GM12891 (cell line): ENCODE data around the gene CDKN1C.
"Not testable (repeated sequence)": the region's sequence is repeated elsewhere in the genome, so short reads cannot be mapped to it uniquely, and the experiment has no call there.

Source experiments
- DNase-seq: peaks from one replicate; pipeline ENCODE4 v3.0.0; 2011; ENCODE audit warnings: low spot score; ENCODE audit not compliant: insufficient read length
- FAIRE-seq: peaks from 2 replicates; lab custom pipeline; 2011; peaks lifted over from hg19 to GRCh38; lab: Jason Lieb, UNC
- PAX5 ChIP-seq: IDR thresholded peaks from 2 replicates; pipeline ENCODE4 v1.6.1; 2011; ENCODE audit warnings: low read length, moderate library complexity, mild to moderate bottlenecking; ENCODE audit not compliant: insufficient read depth, severe bottlenecking
- POLR2A ChIP-seq: IDR thresholded peaks from 2 replicates; pipeline ENCODE4 v1.6.1; 2011; ENCODE audit warnings: low read depth, low read length, control low read depth
- POLR2AphosphoS5 ChIP-seq: IDR thresholded peaks from 2 replicates; pipeline ENCODE4 v1.6.1; 2011; ENCODE audit warnings: low read depth, low read length, control low read depth
- POU2F2 ChIP-seq: IDR thresholded peaks from 2 replicates; pipeline ENCODE4 v1.6.1; 2011; ENCODE audit warnings: low read depth, mild to moderate bottlenecking, control low read depth, low read length, moderate library complexity
- SPI1 ChIP-seq: IDR thresholded peaks from 2 replicates; pipeline ENCODE4 v1.6.1; 2011; ENCODE audit warnings: low read depth, low read length, control low read depth
- TAF1 ChIP-seq: IDR thresholded peaks from 2 replicates; pipeline ENCODE4 v1.6.1; 2011; ENCODE audit warnings: low read depth, low read length, control low read depth

The CDKN1C gene

DNA sequence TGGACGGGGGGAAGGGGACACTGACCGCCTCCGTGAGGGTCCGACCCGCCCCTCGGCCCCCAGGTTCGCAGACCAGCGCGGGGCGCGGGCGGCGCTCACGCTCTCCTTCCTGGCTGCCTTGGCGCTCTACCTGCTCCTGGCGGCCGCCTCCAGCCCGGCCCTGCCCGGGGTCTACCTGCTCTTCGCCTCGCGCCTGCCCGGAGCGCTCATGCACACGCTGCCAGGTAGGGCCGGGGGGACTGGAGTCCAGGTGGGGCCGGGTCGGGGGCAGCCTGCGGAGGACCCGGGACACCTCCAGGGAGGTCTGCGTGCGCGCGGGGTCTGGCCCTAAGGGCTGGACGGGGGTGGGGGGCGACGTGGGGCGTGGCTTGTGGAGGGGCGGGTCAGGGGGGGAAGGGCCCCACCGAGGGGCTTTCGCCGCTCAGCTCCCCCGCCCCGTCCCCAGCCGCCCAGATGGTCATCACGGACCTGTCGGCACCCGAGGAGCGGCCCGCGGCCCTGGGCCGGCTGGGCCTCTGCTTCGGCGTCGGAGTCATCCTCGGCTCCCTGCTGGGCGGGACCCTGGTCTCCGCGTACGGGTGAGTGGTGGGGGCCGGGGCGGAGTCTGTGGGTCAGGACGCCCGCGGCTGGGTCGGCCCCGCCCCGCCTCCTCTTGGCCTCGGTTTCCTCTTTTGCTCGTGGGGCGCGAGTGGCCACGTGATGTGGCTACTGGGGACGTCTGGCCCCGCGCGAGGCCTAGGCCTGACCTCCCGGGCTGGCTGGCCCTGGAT lies 23.7 kb upstream of the CDKN1C start:
- FAIRE-seq (no peak), DNase-seq (no peak)
- TF ChIP-seq TAF1 (no peak), POU2F2 (no peak), POLR2AphosphoS5 (no peak), POLR2A (no peak), PAX5 (no peak), SPI1 (no peak)

DNA sequence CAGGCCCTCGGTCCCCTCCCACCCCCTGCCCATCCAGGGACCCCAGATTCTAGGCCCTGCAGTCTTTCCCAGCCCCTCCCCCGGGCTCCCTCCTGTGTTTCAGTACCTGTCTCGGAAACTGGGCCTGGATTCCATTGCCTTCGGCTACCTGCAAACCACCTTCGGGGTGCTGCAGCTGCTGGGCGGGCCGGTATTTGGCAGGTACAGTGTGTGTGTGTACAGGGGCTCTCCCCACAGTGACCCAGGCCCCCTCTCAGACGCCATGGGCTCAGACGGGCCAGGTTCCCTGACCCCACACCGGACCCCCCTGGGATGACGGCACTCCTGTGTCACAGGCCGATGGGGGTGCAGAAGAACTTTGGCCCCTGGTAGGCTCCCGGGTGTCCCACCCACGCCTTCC lies 22.6 kb upstream of the CDKN1C start:
- no peak for FAIRE-seq
- TF ChIP-seq POLR2AphosphoS5 (no peak), PAX5 (no peak), TAF1 (no peak), POU2F2 (no peak), POLR2A (no peak), SPI1 (no peak)
- no peak for DNase-seq

DNA sequence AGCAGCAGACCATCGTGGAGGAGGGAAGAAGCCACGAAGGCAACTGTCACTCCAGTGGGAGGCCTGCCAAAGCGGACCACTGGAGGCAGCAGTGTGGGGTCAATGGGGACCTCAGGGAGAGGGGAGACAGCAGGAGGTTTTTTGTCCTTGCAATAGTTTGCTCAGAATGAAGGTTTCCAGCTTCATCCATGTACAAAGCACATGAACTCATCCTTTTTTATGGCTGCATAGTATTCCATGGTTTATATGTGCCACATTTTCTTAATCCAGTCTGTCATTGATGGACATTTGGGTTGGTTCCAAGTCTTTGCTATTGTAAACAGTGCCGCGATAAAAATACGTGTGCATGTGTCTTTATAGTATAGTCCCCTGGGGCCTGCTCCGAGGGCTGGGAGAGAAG lies 19.7 kb upstream of the CDKN1C start:
- not testable (repeated sequence) for FAIRE-seq, DNase-seq

DNA sequence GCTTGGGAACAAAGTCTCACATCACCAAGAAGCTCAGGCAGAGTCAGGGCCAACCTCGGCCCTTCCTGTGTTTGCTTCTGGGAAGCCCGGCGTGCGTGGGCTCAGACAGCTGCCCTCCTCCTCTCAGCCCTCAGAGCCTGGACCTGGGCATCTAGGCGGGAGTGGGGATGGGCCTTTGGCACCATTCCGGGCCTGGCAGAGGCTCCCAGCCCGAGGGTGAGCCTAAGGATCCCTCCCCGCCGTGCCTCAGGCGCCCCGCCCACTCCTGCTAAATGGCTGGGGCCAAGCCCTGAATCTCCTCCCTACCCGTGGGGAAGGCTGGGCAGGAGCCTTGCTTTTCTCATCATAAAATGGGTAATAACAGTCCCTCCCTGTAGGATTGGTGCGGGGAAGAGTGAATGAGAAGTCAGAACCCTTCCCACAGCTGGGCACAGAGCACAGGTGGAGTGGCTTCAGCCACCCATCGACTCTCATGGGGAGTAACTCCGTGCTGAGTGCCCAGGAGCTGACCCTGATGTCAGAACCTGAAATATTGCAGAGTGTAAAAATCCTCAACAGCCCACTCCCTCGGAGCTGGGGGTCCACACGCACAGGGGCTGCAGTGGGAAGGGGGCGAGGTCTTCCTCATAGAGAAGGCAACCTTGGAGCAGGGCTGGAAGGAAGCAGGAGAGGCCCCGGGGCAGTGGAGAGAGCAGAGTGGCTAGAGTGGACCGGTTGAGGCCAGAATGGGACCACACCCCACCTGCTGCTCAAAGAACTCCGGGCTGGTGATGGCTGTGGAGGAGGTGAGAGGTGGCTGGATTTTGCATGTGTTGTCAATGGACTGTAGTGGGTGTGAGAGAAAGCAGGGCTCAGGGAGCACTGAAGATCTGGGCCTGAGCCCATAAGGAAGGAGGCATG lies 18.8 kb upstream of the CDKN1C start:
- DNase-seq: no peak
- no peak for FAIRE-seq
- TF ChIP-seq POLR2AphosphoS5 (no peak), POLR2A (no peak), SPI1 (no peak), TAF1 (no peak), POU2F2 (no peak), PAX5 (no peak)

DNA sequence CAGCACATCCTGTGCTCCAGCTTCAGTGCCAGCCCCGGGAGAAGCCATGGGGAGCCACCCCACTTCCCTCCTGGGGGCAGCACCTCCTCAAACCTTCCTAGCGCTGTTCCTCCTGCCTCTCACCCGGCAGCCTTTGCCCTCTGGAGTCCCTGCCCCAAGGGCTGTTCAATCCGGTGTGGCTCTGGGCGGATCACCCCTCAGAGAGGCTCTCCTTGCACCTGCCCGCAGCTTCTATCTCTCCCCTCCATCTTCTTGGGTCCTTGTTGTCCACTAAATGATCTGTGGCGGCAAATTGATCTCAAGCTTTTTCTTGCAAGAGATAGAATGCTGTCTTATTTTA lies 18.1 kb upstream of the CDKN1C start:
- DNase-seq: no peak
- FAIRE-seq: no peak
- TF ChIP-seq TAF1: no peak

DNA sequence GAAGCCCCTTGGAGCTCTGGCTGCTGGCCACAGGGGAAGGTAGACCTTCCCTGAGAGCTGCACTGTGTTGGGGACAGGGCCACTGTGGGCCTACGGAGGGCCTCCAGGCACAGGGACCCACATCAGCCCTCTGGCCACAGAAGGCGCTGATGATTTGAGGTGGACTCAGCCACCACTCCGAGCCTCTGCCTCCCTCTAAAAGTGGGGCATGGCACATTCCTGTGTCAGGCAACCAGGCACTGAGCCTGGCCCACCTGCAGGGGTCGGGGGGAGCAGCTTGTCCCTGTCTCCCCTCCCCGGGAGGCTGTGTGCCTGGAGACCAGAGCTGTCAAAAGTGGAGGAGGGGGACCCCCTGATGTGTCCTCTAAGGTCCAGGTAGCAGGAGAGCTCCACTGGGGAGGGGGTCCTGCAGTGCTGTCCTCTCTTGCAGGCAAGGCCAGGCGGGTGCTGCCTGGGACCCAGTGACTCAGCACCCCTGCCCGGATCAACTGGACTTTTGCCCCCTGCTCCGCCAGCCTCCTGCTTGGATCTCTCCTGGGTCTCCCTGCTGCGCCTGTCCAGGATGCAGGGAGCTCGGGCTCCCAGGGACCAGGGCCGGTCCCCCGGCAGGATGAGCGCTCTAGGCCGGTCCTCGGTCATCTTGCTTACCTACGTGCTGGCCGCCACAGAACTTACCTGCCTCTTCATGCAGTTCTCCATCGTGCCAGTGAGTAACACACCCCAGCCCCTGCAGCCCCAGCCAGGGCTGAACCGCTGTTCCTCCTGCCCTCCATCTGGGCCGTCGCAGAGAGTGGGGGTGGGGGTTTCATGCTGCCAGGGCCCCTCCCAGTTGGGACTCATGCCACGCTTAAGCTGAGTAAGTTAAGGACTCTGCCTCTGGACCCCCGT lies 17.5 kb upstream of the CDKN1C start:
- no peak for TF ChIP-seq PAX5
- no peak for TF ChIP-seq POLR2AphosphoS5
- FAIRE-seq: no peak

DNA sequence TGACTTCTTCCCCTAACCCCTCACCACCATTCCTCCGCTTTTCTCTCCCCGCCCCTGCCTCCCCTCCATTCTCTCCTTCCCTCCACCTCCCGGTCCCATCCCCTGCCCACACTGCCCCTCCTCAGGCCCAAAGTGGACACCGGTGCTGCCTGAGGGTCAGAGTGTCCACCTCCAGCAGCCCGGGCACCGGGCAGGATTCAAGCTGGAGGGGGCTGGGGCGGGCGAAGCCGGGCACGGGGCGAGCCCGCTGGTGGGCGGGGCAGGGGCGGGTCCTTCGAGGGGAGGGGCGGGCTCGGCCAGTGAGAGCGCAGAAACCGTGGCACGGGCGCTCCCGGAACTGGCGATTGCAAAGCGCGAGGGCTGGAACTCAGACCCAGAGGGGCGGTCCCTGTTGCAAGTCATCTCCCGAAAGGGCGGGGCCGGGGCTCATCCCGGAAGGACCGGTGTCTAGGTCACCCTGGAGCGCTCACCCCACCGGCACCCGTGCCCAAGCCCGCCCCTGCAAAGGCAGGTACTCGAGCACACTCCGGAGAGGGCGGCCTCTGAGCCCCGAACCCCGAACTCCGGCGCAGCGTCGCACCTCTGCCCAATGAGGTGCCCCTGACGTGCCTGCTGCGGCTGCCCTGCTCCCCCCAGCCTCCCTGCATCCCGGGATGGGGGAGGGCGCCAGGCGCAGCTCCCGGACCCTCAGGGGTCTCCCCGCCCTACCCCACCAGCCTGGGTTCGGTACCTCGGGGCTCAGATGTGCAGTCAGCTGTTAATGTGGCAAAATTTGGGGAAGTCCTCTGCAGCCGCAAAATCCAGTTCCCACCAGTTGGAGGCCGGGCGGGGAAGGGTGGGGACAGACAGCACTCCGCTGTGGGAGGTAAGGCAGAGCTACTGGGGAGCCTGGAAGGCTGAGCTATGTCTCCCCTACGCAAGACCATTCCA lies 16.5 kb upstream of the CDKN1C start:
- FAIRE-seq (peak; percentile 94), DNase-seq (peak; percentile 99)
- TF ChIP-seq POLR2A: no peak
- peak; percentile 52 for TF ChIP-seq SPI1

More for the DNA sequence above, 17.5 kb upstream of the CDKN1C start:
- no peak for DNase-seq

DNA sequence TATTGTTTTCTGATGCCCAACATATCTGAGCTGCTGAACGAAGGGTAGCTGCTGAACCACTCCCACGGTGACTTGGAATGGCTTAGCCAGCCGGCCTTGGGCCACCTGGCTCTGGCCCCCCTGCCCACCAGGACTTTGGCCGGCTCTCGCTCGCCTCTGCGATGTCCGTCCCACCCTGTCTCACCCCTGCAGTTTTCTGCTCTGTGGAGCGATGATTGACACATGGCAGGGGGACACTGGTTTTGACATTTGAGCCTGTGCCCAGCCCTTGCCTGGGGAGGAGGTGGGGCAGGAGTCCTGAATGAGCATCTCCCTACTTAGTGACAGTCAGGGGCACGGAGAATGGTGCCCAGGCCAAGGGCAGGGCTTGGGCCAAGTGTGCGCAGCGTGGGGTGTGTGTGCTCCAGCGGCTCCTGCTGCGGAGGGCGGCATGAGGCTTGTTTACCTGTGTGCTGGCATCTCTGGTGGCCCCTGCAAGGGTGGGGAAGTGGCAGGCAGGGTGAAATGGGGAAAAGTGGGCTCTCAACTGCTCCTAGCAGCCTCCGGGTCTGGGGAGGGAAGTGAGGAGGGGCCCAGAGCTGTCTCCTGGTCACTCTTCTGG lies 15.7 kb upstream of the CDKN1C start:
- FAIRE-seq: no peak
- no peak for TF ChIP-seq POLR2A
- no peak for TF ChIP-seq POLR2AphosphoS5
- TF ChIP-seq POU2F2: no peak
- TF ChIP-seq SPI1: no peak
- no peak for TF ChIP-seq TAF1
- TF ChIP-seq PAX5: no peak
- no peak for DNase-seq

DNA sequence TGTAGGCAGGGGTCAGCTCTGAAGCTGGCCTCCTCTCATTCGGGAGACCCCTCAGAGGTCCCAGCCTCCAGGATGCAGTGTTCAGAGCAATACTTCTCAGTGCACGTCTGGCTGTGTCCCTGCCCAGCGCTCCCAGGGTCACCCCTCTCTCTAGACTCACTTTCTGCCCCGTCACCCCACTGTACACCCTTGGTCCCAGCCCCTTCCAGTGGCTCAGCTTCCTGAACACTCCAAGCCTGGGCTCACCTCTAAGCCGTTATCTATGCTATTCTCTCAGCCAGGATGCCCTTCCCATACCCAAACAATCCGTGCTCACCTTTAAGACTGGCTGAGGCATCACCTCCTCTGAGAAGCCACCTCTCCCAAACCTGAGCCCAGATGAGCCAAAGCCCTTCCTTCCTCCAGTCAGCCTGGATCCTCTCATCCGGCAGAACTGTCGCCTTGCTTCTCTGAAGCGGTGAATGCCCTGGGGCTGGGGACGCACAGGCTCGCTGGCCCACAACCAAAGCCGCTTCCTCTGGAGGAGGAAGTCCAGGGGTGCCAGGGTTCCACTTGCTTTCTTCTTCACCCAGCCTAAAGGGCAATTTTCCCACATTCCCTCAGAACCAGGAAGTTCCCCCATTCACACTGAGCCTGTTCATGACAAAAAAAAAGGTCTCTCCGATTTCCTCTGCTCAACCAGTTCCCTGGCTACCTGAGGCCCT lies 13.7 kb upstream of the CDKN1C start:
- FAIRE-seq (peak; percentile 5), DNase-seq (no peak)
- TF ChIP-seq POLR2AphosphoS5 (no peak), SPI1 (no peak), TAF1 (no peak), POU2F2 (no peak), PAX5 (no peak), POLR2A (no peak)
